Mesodermal cell (in vitro differentiated cells): ENCODE measurements around the gene KIAA1217.

ENCODE experiments used
- H3K27ac ChIP-seq: 2 replicates; pipeline ENCODE4 v1.7.0; 2013; ENCODE audit warnings: mild to moderate bottlenecking, low read depth, low read length, moderate library complexity; ENCODE audit not compliant: severe bottlenecking
- H3K36me3 ChIP-seq: 2 replicates; pipeline ENCODE4 v1.7.1; 2013; ENCODE audit warnings: mild to moderate bottlenecking, low read length, moderate library complexity; ENCODE audit not compliant: control insufficient read depth, insufficient read depth
- H3K4me1 ChIP-seq: one replicate; pipeline ENCODE4 v1.7.1; 2013; ENCODE audit warnings: mild to moderate bottlenecking, low read length; ENCODE audit not compliant: insufficient read depth, control insufficient read depth, poor library complexity, severe bottlenecking
- H3K4me3 ChIP-seq: 2 replicates; pipeline ENCODE4 v1.7.0; 2013; ENCODE audit warnings: low read length, control low read depth, mild to moderate bottlenecking; ENCODE audit not compliant: insufficient read depth, poor library complexity, severe bottlenecking; ENCODE audit errors: extremely low read depth
- H3K9me3 ChIP-seq: 2 replicates; pipeline ENCODE4 v1.7.1; 2013; ENCODE audit warnings: mild to moderate bottlenecking, low read length, moderate library complexity; ENCODE audit not compliant: control insufficient read depth
- WGBS, 2 experiments: methylation state at CpG; one replicate each; pipeline ENCODE4 v1.1.5; 2013; ENCODE audit warnings: missing lambda C conversion rate in 2 of 2; ENCODE audit not compliant: insufficient coverage in 2 of 2; 5-methylcytosine and 5-hydroxymethylcytosine counted together

The KIAA1217 gene

DNA sequence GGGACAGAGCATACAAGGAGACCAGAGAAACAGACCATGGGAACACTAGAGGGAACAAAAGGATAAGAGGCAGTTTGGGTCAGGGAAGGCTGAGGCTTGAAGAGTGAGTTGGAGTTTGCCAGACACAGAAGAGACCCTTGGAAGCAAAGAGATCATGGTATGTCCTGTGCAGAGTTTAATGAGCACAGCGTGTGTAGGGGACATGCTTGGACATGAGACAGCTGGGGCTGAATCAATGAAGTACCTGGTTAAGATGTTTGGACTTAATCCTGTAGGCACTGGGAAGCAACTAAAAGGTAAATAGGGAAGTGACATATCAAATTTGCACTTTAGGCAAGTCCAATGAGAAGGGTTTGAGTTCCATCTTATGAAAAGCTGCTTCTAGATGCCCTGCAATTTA is 79.6 kb downstream of the KIAA1217 start:
- H3K27ac ChIP-seq: no peak overlapping the region
- no peak overlapping the region for H3K4me3 ChIP-seq
- no peaks in the 10 kb centered on the region for H3K4me1 ChIP-seq
- 91 to 92% methylated on average over 1 of the region's 1 CpG for WGBS, 2 experiments
- peaks cover 12% of the 10 kb centered on the region for H3K36me3 ChIP-seq
- H3K9me3 ChIP-seq: peaks cover 5% of the 10 kb centered on the region

DNA sequence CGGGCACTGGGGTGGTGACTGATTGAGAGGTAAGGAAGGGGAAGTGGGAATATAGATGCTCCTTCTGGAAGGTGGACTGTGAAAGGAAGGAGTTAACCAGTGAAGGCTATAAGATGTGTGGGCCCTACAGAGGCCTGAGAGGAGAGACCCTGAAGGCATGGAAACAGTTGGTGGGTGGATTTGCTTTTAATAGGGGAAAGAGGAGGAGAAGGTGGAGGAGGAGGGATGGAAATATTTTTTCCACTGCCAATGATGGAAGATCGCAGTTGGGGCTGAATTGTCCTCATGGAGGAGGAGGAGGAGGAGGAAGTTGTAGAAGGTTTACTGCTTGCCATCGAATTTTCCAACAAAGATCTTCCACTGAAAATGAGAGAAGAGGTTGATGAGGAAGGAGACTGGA is 80.3 kb downstream of the KIAA1217 start:
- Histone ChIP-seq H3K36me3 (peaks cover 12% of the 10 kb centered on the region), H3K27ac (no peak overlapping the region), H3K9me3 (peaks cover 5% of the 10 kb centered on the region), H3K4me1 (no peaks in the 10 kb centered on the region), H3K4me3 (no peak overlapping the region)
- WGBS, 2 experiments: 82 to 97% methylated on average over 3 of the region's 3 CpGs

DNA sequence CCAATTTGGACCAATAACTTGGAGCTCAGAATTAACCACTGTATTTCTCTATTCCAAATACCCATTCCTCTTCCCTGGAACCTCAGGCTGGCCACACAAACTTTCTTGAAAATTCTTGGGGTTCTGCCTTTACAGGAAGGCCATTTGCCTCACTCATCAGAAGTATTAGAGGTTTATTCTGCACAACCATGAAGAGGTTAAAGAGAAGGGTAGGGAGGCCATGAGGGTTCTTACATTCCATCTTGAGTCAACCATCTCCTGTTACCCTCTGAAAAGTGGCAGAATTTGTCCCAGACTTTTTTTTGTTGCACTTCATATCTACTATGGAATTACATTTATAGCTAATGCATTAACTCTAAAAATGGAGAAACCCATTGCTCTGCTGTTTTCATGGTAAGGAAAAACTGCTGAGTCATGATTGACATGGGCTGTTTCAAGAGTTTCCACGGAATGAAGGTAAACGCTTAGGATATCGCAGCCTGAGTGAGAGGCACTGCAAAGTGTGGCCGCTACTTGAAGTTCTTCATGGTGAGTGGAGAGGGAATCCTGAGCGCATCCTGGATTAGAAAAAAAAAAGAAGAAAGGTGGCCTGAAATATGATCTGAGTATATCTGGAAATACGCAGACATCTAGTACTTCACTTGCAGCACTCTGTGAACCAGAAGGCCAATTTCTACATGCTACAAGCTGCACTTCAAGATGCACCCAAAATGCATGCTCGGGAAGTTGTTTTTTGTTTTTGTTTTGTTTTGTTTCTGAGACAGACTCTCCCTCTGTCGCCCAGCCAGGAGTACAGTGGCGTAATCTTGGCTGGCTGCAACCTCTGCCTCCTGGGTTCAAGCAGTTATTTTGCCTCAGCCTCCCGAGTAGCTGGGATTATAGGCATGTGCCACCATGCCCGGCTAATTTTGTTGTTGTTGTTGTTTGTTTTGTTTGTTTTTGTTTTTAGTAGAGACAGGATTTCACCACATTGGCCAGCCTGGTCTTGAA is 83.7 kb downstream of the KIAA1217 start:
- peaks cover 15% of the 10 kb centered on the region for H3K36me3 ChIP-seq
- WGBS, 2 experiments: 89 to 93% methylated on average over 8 to 10 of the region's 11 CpGs
- peaks cover 5% of the 10 kb centered on the region for H3K9me3 ChIP-seq
- no peak overlapping the region for H3K27ac ChIP-seq
- no peak overlapping the region for H3K4me3 ChIP-seq
- no peaks in the 10 kb centered on the region for H3K4me1 ChIP-seq

DNA sequence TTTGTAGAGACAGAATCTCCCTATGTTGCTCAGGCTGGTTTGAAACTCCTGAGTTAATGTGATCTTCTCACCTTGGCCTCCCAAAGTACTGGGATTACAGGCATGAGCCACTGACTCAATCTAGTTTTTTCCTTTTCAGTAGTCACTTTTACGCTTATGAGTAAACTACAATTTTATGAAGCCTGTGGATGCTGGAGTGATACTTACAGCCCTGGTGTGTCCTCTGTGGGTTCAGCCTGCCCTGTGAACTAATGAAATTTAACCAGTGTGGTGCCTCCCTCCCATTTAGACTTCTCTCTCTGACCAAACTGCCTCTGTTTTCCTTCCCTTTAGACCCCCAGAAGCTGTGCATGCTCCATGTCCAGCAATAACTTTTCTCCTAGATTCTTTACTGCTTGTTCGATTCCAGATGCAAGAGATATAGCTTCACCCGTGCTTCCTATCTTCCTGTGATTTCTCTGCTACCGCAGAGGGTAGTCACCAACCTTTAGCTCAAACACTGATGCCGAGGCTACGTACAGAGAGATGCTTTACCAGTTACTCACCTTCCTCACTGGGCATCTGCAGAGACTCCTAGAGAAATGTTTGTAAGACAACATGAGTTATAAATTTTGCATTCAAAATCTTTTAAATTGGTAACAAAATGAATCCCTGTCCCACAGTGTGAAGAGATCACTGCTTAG is 90.8 kb downstream of the KIAA1217 start:
- peaks cover 3% of the 10 kb centered on the region for H3K36me3 ChIP-seq
- peaks cover 6% of the 10 kb centered on the region for H3K4me1 ChIP-seq
- H3K4me3 ChIP-seq: no peak overlapping the region
- 88 to 90% methylated on average over 3 of the region's 6 CpGs for WGBS, 2 experiments
- no peak overlapping the region for H3K27ac ChIP-seq
- H3K9me3 ChIP-seq: no peaks in the 10 kb centered on the region

DNA sequence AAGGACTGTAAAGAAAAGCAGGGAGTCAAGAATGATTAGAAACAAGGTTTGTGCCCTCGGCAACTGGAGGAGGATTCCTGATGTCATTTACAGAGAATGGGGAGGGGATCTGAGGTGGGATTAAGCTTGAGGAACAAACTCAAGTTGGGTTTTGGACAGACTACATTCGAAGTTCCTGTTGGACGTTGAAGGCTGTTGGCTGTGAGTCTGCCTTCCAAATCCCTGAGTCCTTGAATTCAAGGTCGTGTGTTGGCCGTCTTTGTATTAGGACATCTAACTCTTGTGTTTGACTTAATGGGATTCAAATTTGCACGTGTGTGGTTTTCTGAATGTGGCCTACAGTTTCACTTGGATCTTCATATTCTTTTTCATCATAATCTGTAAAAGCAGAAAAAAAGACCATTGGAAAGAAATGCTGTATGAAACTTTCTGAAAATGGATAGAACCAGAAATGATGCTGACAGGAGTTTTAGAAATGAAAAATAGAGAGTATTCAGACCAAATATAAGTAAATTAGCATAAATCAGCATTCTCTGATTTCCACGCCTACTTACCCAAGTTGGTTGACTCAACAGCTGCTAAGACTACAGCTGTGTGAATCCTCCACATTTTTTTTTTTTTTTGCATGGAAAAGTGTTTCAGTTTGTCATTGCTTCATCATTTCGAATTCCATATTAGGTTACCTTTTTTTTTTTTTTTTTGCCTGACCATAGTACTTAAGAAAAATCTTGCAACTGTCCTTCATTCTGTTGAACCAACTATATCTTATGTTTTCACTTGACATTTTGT is 94.8 kb downstream of the KIAA1217 start:
- no peak overlapping the region for H3K27ac ChIP-seq
- no peak overlapping the region for H3K4me3 ChIP-seq
- peaks cover 3% of the 10 kb centered on the region for H3K36me3 ChIP-seq
- H3K4me1 ChIP-seq: peaks cover 6% of the 10 kb centered on the region
- 92 to 95% methylated on average over 5 to 6 of the region's 8 CpGs for WGBS, 2 experiments
- H3K9me3 ChIP-seq: no peaks in the 10 kb centered on the region

DNA sequence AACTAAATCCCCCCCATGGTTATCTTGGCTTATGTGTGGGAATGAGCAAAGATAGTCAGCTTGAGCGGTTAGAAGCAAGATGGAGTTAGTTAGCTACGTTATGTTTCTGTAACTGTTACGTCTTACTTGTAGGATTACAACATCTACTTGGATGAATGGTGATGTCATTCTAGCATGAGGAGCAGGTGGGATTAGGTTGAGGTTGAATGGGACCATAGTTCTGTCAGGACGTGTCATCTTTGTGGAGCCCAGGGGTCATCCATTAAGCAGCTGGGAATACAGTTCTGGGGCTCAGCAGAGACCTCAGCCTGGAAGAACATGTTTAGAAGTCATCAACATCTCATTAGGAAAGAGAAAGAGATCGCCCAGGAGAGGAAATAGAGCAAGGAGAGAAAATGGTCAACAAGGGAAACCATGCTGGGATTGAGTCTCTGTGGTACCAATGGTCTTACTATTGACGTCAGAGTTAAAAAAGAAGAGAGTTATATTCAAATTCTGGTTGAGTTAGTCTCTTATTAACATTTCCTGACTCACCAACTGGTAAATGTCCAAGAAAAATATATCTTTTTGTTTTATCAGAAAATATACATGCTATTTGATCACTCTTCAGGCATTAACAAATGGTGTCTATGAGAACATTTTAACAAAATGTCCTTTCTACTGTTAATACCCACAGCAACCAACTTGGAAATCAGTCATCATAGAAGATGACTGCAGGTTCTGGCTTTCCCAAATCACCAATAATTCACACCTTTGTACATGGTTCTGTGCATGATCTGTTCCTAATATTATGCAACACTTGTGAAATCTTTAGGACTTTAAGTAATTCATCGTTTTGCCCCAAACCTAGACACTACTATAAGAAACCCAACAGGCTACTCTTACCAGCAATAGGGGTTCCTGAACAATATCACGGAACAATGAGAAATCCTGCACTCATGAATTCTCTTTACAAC is 96.9 kb downstream of the KIAA1217 start:
- Histone ChIP-seq H3K9me3 (no peaks in the 10 kb centered on the region), H3K27ac (no peak overlapping the region), H3K36me3 (peaks cover 3% of the 10 kb centered on the region), H3K4me3 (no peak overlapping the region), H3K4me1 (no peaks in the 10 kb centered on the region)
- 91 to 94% methylated on average over 6 of the region's 8 CpGs for WGBS, 2 experiments

DNA sequence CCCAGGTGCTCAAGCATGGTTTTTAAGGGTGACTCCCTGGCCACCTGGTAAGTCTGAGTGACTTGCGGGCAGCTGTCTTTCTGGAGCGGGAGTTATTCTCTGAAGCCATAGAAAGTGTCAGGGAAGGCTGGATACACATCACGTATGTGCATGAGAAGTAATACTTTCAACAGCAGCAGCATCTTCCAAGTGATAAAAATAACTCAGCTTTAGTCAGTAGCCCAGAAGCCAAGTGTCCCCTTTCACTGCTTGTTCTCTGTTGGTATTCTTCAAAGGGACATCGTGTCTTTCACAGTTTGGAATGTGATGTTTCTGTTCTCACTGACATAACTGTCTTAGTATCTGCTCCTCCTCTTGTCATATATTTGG is 97.6 kb downstream of the KIAA1217 start:
- WGBS, 2 experiments: 82 to 89% methylated on average over 3 to 4 of the region's 4 CpGs
- Histone ChIP-seq H3K4me3 (no peak overlapping the region), H3K9me3 (no peaks in the 10 kb centered on the region), H3K4me1 (no peaks in the 10 kb centered on the region), H3K36me3 (peaks cover 3% of the 10 kb centered on the region), H3K27ac (no peak overlapping the region)

DNA sequence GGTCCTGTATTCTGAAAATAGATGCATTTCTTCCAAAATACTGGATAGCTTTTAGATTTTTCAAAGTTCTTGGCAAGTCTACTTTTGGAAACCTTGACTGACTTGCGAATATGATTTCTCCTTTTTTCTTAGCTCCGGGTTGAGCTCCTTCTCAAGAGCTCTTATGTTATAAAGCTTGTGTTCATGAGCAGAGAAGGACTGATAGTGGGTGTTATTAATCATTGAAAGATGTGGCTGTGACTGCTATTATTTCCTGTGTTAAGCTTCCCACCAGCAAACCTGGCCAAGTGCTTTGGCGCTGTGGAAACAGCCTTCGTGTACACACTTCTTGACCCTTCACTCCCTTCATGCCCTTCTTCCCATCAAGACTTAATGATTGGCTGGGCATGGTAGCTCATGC is 98.2 kb downstream of the KIAA1217 start:
- Histone ChIP-seq H3K9me3 (no peaks in the 10 kb centered on the region), H3K27ac (no peak overlapping the region), H3K36me3 (no peaks in the 10 kb centered on the region), H3K4me1 (no peaks in the 10 kb centered on the region), H3K4me3 (no peak overlapping the region)
- 90% methylated on average over 1 to 2 of the region's 4 CpGs for WGBS, 2 experiments

DNA sequence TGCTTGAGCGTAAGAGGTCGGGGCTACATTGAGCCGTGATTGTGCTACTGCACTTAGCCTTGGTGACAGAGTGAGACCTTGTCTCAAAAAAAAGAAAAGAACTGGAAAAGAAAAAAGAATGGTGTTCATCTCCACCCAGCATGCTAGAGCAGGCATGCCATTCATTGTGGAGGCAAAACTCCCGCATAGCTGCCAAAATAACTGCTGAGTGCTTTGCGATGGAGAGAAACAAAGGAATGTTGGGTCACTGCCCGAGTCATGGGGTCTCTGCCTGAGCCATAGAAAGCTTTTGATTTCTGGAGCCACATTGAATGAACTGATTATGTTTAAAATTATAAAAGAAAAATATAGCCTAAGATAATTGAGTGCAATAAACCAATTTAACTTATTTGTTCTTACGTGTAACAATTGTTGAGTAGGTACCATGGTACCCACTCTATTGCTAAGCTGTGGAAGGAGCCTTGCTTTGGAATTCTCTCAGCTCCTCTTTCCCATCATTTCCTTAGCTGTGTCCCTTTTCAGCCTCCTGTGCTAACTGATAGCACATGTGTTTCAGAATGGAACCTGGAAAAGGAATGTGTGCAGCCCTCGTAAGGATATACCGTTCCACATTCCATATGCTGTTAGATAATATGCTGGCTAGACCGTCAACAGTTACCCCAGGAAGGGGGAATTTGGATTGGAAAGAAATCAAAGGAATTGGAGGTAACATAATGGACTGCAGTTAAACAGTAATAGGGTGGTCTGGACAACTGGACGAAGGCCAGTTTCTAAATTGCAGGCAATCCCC is 99.0 kb downstream of the KIAA1217 start:
- H3K9me3 ChIP-seq: no peaks in the 10 kb centered on the region
- WGBS, 2 experiments: 83 to 91% methylated on average over 9 of the region's 11 CpGs
- H3K36me3 ChIP-seq: no peaks in the 10 kb centered on the region
- no peak overlapping the region for H3K4me3 ChIP-seq
- no peaks in the 10 kb centered on the region for H3K4me1 ChIP-seq
- no peak overlapping the region for H3K27ac ChIP-seq
